Activated T-helper 17 cell treated with anti-CD3 and anti-CD28 coated beads, Interleukin-2, amount 50 U/mL, for 72 hours (primary cell): ENCODE measurements around the gene ELAVL2. TPM values are rescaled to one million over a fixed set of nuclear protein-coding genes. Genes with fewer than 3 reads are reported as not detected.

ENCODE experiments used
- ATAC-seq: fragments of 150-1000 bp; cut with Tn5 transposase; replicated peaks from 2 replicates; pipeline ENCODE4 v1.10.0; 2021; ENCODE audit warnings: mild to moderate bottlenecking, moderate library complexity
- H3K27ac Mint-ChIP-seq: one replicate; pipeline ENCODE4 v1.8.0; 2022; ENCODE audit warnings: mixed read lengths
- H3K27me3 Mint-ChIP-seq: one replicate; pipeline ENCODE4 v1.8.0; 2022; ENCODE audit warnings: mixed read lengths
- H3K36me3 Mint-ChIP-seq: one replicate; pipeline ENCODE4 v1.8.0; 2022; ENCODE audit warnings: low read depth, mild to moderate bottlenecking, mixed read lengths
- H3K4me1 Mint-ChIP-seq: one replicate; pipeline ENCODE4 v1.8.0; 2022; ENCODE audit warnings: mixed read lengths
- H3K4me3 Mint-ChIP-seq: one replicate; pipeline ENCODE4 v1.8.0; 2022; ENCODE audit warnings: mild to moderate bottlenecking, mixed read lengths
- H3K9me3 Mint-ChIP-seq: one replicate; pipeline ENCODE4 v1.8.0; 2022; ENCODE audit warnings: mixed read lengths
- total RNA-seq, 2 donors: library from RNA; stranded (reverse); gene quantifications; one replicate each; pipeline ENCODE4 v1.2.3, GENCODE V29; 2022

The ELAVL2 gene
- total RNA-seq, 2 donors from 2014 or later = not detected

DNA sequence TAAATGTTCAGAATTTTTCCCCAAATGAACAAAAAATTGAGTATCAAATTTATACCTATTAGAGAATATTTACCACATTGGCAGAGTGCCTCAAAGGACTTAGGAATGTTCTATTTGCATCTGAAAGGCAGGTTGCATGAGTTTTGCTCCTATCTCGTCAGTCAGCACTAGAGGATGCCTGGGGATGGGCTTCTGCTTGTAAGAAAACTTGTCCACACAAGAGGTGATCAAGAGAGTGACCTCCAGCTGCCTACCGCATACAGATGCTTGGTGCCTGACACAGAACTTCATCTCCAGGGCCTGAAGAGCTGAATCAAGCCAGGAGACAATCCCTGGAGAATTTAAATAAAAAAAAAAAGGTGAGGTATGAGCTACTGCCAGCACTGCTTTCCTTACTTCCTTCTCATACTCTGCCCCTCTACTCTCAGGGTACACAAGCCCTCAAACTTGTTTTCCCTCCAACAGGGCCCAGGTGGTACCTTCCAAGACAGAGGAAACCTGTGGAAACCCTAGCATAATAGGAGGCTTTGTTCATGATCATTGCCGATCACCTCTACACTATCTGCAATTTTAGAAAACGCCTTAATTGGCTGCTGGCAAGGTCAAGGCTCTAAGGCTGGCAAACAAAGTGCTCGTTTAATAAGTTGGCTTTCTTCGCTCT lies 166.6 kb downstream of the ELAVL2 start:
- ATAC-seq = no peak
- H3K27me3 Mint-ChIP-seq = no peaks in the 10 kb centered on the region
- no peaks in the 10 kb centered on the region for H3K36me3 Mint-ChIP-seq
- no peaks in the 10 kb centered on the region for H3K4me1 Mint-ChIP-seq
- peaks cover 3% of the 10 kb centered on the region for H3K9me3 Mint-ChIP-seq
- H3K4me3 Mint-ChIP-seq = no peak overlapping the region
- H3K27ac Mint-ChIP-seq = no peak overlapping the region

DNA sequence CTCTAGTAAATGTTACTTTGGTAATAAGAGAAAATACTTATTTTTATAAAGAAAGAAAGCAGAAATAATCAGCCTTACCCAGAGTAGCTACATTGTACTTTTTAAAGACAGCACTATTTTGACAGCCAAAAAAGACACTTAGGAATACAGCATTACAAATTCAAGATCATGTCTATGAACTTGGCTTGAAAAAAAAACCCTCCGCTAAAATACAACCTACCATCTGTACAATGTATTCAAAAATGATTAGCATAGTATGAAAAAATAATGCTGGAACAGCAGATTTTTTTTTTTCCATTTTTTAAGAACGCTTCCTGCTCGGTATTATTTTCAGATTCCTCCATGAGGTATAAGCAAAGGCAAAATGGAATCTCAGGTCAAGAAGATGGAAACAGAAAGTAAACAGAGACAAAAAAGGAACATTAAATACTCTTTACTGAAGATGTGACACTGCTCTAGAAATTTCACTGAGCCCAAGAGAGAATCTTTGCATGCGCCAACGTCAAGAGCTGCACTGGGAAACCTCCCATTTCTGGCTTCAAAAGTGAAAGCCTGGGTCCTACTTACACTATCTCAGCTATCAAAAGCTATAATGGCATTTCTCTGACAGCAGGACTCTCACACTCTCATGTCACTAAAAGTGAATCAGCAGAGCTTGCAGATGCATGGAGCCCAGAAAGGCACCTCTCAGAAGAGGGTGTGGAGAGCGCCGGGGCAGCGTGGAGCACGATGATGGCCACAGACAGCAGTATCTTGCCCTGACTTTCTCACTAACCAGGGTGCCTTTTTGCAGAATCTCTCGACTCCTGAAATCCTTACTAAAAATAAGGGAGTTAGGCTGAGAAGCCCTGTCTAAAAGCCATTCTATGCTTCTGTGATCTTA lies 167.4 kb downstream of the ELAVL2 start:
- no peak for ATAC-seq
- Mint-ChIP-seq H3K27me3 (no peaks in the 10 kb centered on the region), H3K9me3 (peaks cover 5% of the 10 kb centered on the region), H3K4me1 (no peaks in the 10 kb centered on the region), H3K27ac (no peak overlapping the region), H3K4me3 (no peak overlapping the region), H3K36me3 (no peaks in the 10 kb centered on the region)

DNA sequence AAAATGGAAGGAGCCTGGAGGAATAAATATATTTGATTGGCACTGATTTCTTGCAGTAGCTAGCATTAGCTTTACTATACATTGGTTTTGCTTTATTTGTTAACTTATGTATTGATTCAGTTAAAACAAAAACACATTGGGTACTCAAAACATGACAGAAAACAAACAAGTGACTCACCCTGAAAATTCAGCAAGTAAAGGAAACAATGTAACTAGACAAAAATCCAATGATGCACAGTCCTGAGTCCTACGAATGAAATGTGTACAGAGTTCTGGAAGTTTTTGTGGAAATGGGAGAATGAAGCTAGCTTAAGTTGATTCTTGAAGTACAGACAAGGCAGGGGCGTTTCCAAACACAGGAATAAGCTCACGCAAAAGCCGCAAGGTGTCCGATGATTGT lies 175.0 kb downstream of the ELAVL2 start:
- no peaks in the 10 kb centered on the region for H3K4me1 Mint-ChIP-seq
- no peaks in the 10 kb centered on the region for H3K36me3 Mint-ChIP-seq
- H3K9me3 Mint-ChIP-seq = peaks cover 3% of the 10 kb centered on the region
- H3K27me3 Mint-ChIP-seq = no peaks in the 10 kb centered on the region
- no peak for ATAC-seq
- H3K4me3 Mint-ChIP-seq = no peak overlapping the region
- H3K27ac Mint-ChIP-seq = no peak overlapping the region

DNA sequence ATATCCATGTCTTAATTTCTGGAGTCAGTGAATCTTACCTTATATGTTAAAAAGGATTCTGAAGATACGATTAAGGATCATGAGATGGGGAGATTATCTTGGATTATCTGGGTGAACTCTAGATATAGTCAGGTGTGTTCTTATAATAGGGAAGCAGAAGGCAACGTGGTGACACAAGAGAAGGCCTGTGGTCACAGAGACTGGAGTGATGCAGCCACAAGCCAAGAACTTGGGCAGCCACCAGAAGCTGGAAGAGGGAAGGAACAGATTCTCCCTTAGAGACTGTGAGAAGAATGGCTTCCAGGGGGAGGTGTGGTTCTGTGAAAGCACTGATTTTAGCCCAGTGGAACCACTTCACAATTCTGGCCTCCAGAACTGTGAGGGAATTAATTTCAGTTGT lies 177.4 kb downstream of the ELAVL2 start:
- Mint-ChIP-seq H3K36me3 (no peaks in the 10 kb centered on the region), H3K4me1 (no peaks in the 10 kb centered on the region), H3K9me3 (peaks cover 2% of the 10 kb centered on the region)

DNA sequence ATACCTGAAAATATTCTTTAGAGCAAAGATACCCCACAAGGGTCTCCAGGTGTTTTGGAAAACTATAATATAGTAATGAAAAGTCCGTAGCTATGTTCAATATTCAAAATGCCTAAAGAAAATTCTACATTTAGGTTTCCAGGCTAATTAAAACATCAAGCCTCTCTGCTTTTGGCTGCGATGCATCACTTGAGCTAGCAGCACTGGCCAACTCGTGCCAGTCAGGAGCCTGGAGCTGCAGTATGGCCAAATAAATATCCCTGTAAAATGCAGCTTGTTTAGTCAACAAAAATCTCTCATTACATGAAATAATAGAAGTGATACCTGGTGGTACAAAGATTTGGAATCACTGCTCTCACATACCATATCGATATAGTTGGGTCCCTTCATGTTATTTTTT lies 181.1 kb downstream of the ELAVL2 start:
- Mint-ChIP-seq H3K4me1 (no peaks in the 10 kb centered on the region), H3K9me3 (peaks cover 13% of the 10 kb centered on the region), H3K27me3 (peaks cover 3% of the 10 kb centered on the region), H3K36me3 (no peaks in the 10 kb centered on the region), H3K27ac (no peak overlapping the region), H3K4me3 (no peak overlapping the region)
- ATAC-seq = no peak

More for the DNA sequence above, 177.4 kb downstream of the ELAVL2 start:
- Mint-ChIP-seq H3K4me3 (no peak overlapping the region), H3K27ac (no peak overlapping the region), H3K27me3 (no peaks in the 10 kb centered on the region)
- ATAC-seq = no peak

DNA sequence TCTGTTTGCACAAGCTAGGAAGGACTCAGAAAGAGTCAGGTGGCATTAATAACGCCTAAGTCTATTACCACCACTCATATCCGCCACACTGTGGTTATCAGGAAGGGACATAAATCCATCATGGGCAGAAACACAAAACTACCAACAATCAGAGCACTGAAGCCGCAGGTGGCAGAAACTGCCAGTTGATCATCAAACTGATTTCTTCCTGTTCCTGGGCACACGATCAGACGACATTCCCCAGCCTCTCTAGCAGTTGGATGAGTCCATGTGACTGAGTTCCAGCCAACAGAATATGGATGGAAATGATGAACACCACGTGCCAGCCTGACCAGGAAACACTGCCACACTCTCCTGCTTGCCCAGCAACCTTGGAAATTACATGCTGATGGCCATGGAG lies 181.7 kb downstream of the ELAVL2 start:
- no peak overlapping the region for H3K4me3 Mint-ChIP-seq
- no peaks in the 10 kb centered on the region for H3K4me1 Mint-ChIP-seq
- no peak for ATAC-seq
- no peaks in the 10 kb centered on the region for H3K36me3 Mint-ChIP-seq
- peaks cover 3% of the 10 kb centered on the region for H3K27me3 Mint-ChIP-seq
- no peak overlapping the region for H3K27ac Mint-ChIP-seq
- peaks cover 13% of the 10 kb centered on the region for H3K9me3 Mint-ChIP-seq

DNA sequence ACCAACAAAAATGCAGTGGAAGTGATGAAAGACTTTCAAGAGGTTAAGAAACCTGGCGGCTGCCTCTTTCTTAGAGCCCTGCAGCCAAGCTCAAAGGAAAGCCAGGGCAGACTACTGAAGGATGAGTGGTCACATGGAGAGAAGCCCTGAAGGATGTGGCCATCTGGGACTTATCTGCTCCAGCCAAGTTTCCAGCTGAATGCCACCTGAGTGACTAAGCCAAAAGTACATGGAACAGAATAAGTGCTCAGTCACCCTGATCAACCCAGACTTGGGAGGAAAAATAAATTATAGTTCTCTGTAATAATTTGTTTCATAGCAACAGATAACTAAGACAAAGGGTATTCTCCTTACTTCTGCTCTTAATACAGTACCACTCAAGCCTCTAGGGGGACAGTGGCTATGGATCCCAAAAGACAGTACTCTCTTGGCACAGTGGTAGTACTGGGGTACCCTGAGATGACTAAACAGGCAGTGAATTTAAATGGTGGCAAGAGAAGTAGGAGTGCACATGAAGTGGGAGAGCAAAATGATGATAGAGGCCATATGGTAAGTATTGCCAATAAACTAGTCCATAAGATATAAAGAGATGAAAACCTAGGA lies 182.3 kb downstream of the ELAVL2 start:
- ATAC-seq = no peak
- H3K27me3 Mint-ChIP-seq = peaks cover 3% of the 10 kb centered on the region
- peaks cover 13% of the 10 kb centered on the region for H3K9me3 Mint-ChIP-seq
- no peaks in the 10 kb centered on the region for H3K36me3 Mint-ChIP-seq
- no peak overlapping the region for H3K4me3 Mint-ChIP-seq
- H3K4me1 Mint-ChIP-seq = no peaks in the 10 kb centered on the region
- H3K27ac Mint-ChIP-seq = no peak overlapping the region
